GM20000 (cell line): ENCODE measurements around the gene HNRNPK.

Experiments used
- DNase-seq: peaks from one replicate; pipeline ENCODE4 v3.0.0; 2012; ENCODE audit warnings: low spot score
- CTCF ChIP-seq: IDR thresholded peaks from 2 replicates; pipeline ENCODE4 v1.5.1; 2012; ENCODE audit warnings: mild to moderate bottlenecking, control low read depth; ENCODE audit errors: extremely low read depth, missing control alignments

HNRNPK gene

DNA sequence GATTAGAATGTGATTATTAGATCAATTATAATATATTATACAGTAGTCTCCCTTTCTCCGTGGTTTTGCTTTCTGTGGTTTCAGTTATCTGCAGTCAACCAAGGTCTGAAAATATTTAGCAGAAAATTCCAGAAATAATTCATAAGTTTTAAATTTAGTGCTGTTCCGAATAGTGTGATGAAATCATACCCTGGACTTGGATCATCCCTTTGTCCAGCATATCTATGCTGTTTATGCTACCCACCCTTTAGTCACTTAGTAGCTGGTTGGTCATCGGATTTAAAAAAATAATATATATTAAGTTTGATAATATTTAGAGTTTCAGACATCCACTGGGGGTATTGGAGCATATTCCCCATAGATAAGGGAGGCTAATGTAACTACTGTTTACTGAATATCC lies 20.2 kb upstream of the HNRNPK start:
- no peak for DNase-seq
- TF ChIP-seq CTCF, result no peak

DNA sequence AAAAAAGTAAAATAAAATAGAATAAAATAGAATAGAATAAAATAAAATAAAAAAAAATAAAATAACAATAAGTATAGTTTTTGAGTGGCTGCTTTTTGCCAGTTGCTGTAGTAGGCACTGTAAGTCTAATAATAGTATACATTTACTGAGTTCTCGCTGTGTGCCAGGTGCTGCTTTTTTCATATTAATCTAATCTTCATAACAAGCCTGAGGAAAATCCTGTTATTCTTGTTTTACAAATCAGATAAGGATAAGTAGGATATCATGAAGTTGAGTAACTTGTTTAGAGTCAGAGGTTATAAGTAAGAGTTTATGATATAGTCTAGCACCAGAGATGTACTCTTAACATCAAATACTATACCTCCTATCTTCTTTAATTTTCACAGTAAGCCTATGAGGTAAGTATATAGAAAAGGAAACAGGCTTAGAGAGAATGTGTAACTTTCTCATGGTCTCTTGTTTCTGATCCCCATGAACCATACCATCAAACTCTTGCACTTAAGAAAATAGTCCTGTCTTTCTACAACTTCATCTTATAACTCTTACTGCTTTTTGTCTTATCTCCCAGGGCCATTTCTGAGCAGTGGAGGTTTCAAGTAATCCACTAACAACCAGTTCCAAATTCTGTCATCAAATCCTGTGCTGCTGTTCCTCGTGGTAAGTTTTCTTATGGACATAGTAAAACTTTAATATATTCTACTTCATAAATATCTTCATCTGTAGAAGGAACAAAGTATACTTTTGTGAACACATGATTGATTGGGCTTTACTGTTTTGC lies 19.3 kb upstream of the HNRNPK start:
- no peak for TF ChIP-seq CTCF
- DNase-seq, result no peak

- DNase-seq, result no peak
- TF ChIP-seq CTCF, result no peak
Observed at GRCh38 chr9:83996126-83996525, 16.1 kb upstream of the HNRNPK start.

- TF ChIP-seq CTCF, result no peak
- DNase-seq, result no peak
Observed at GRCh38 chr9:83992901-83993300, 12.9 kb upstream of the HNRNPK start.

GRCh38 chr9:83992407-83992806 lies 12.4 kb upstream of the HNRNPK start:
- no peak for DNase-seq
- no peak for TF ChIP-seq CTCF

GRCh38 chr9:83991355-83991754 lies 11.3 kb upstream of the HNRNPK start:
- no peak for DNase-seq
- no peak for TF ChIP-seq CTCF

GRCh38 chr9:83988411-83988810 lies 8.4 kb upstream of the HNRNPK start:
- TF ChIP-seq CTCF, result no peak
- no peak for DNase-seq
